Upper lobe of left lung (tissue), 6 donors: ENCODE results near the gene FAM227B. TPM values are rescaled to one million over a fixed set of nuclear protein-coding genes. Genes with fewer than 3 reads are reported as not detected.

Source experiments
- ATAC-seq, 2 donors: fragments of 200-7000 bp; cut with Tn5 transposase; one replicate each; pipeline ENCODE4 v1.9.1; 2022; ENCODE audit warnings: mild to moderate bottlenecking in 2 of 2, moderate library complexity in 2 of 2; ENCODE audit not compliant: low FRiP score in 2 of 2
- DNase-seq, 2 donors: peaks; one replicate each; pipeline ENCODE4 v3.0.0-alpha.2; 2019 to 2020
- H3K27ac ChIP-seq, 4 donors: fragments of 200-600 bp; sonication (generic); one replicate each; pipeline ENCODE4 v1.5.1; 2016 to 2019
- H3K27me3 ChIP-seq, 4 donors: fragments of 200-600 bp; sonication (generic); one replicate each; pipeline ENCODE4 v1.5.1; 2017 to 2019
- H3K36me3 ChIP-seq, 4 donors: fragments of 200-600 bp; sonication (generic); one replicate each; pipeline ENCODE4 v1.5.1; 2016 to 2019
- H3K4me1 ChIP-seq, 4 donors: fragments of 200-600 bp; sonication (generic); one replicate each; pipeline ENCODE4 v1.5.1; 2018 to 2019
- H3K4me3 ChIP-seq, 4 donors: fragments of 200-600 bp; sonication (generic); one replicate each; pipeline ENCODE4 v1.5.1; 2017 to 2019; ENCODE audit warnings: mild to moderate bottlenecking in 2 of 4, moderate library complexity in 1 of 4
- H3K9me3 ChIP-seq, 4 donors: fragments of 200-600 bp; sonication (generic); one replicate each; pipeline ENCODE4 v1.5.1; 2018 to 2019
- CTCF ChIP-seq, 6 experiments: fragments of 450-650 bp in 4 of 6; fragments of 200-600 bp in 2 of 6; sonication (generic) in 2 of 6; IDR thresholded peaks; one replicate each; pipeline ENCODE4 v1.5.1; 2016 to 2019; ENCODE audit warnings: antibody characterized with exemption in 6 of 6
- EP300 ChIP-seq, 4 donors: sonication (generic); formaldehyde crosslinking; IDR thresholded peaks; one replicate each; pipeline ENCODE4 v1.5.1; 2017; ENCODE audit warnings: antibody characterized with exemption in 4 of 4, control low read depth in 2 of 4
- POLR2A ChIP-seq, 4 donors: fragments of 450-650 bp; IDR thresholded peaks; one replicate each; pipeline ENCODE4 v1.5.1; 2016 to 2017; ENCODE audit warnings: antibody characterized with exemption in 4 of 4, mild to moderate bottlenecking in 2 of 4
- POLR2AphosphoS5 ChIP-seq, 2 donors: sonication (generic); formaldehyde crosslinking; IDR thresholded peaks; one replicate each; pipeline ENCODE4 v1.5.1; 2017; ENCODE audit warnings: antibody characterized with exemption in 2 of 2
- WGBS, 2 donors: methylation state at CpG; one replicate each; pipeline ENCODE4 v1.1.5; 2017 to 2018; 5-methylcytosine and 5-hydroxymethylcytosine counted together
- total RNA-seq, 6 donors: library from RNA; depleted of rRNA in 4 of 6; stranded (reverse); fragments of >200 nt in 4 of 6; gene quantifications; one replicate each; pipeline versions ENCODE4 v1.1.0 to v1.2.1, GENCODE V29; 2016 to 2021
- donor health status: DM: no; HTN: no; CAD: no; lungs with moderate emphysema.
- donor health status: DM: no; HTN: yes; CAD: no; lungs with severe emphysema.

Gene FAM227B
- total RNA-seq, 6 donors from 2014 or later: 2.6 to 25.1 (median 2.9) TPM; not detected in 1

GRCh38 chr15:49293941-49294340 lies 326.7 kb downstream of the FAM227B start:
- Histone ChIP-seq H3K27me3 (no peaks in the 10 kb centered on the region), H3K4me1 (no peaks in the 10 kb centered on the region), H3K36me3 (peaks cover 0 to 31% (median 10%) of the 10 kb centered on the region in 4 donors), H3K27ac (no peak overlapping the region), H3K9me3 (no peaks in the 10 kb centered on the region), H3K4me3 (no peak overlapping the region)
- no peak for TF ChIP-seq CTCF (IDR thresholded peaks at IDR 0.05)
- no peak for TF ChIP-seq POLR2AphosphoS5 (IDR thresholded peaks at IDR 0.05)
- no peak for TF ChIP-seq EP300 (IDR thresholded peaks at IDR 0.05)
- TF ChIP-seq POLR2A (IDR thresholded peaks at IDR 0.05): no peak
- ATAC-seq (no peak), DNase-seq (no peak)

GRCh38 chr15:49290191-49290590 lies 330.4 kb downstream of the FAM227B start:
- no peak overlapping the region for H3K4me3 ChIP-seq
- no peaks in the 10 kb centered on the region for H3K9me3 ChIP-seq
- peaks cover 0 to 31% (median 17%) of the 10 kb centered on the region in 4 donors for H3K36me3 ChIP-seq
- 60 to 92% methylated on average over 1 of the region's 1 CpG for WGBS, 2 donors
- DNase-seq (no peak), ATAC-seq (no peak)
- TF ChIP-seq POLR2AphosphoS5 (IDR thresholded peaks at IDR 0.05) (no peak), CTCF (IDR thresholded peaks at IDR 0.05) (no peak), POLR2A (IDR thresholded peaks at IDR 0.05) (no peak)
- no peaks in the 10 kb centered on the region for H3K4me1 ChIP-seq
- H3K27ac ChIP-seq: no peak overlapping the region
- no peaks in the 10 kb centered on the region for H3K27me3 ChIP-seq

- TF ChIP-seq EP300 (IDR thresholded peaks at IDR 0.05) (no peak), CTCF (IDR thresholded peaks at IDR 0.05) (no peak), POLR2AphosphoS5 (IDR thresholded peaks at IDR 0.05) (no peak), POLR2A (IDR thresholded peaks at IDR 0.05) (no peak)
- peaks cover 0 to 43% (median 26%) of the 10 kb centered on the region in 4 donors for H3K36me3 ChIP-seq
- H3K4me1 ChIP-seq: no peaks in the 10 kb centered on the region
- 96 to 97% methylated on average over 2 of the region's 2 CpGs for WGBS, 2 donors
- ATAC-seq (no peak), DNase-seq (no peak)
- no peak overlapping the region for H3K4me3 ChIP-seq
- H3K27ac ChIP-seq: no peak overlapping the region
- no peaks in the 10 kb centered on the region for H3K9me3 ChIP-seq
- no peaks in the 10 kb centered on the region for H3K27me3 ChIP-seq
Observed at GRCh38 chr15:49288391-49288790, 332.2 kb downstream of the FAM227B start.

GRCh38 chr15:49287481-49287880 lies 333.1 kb downstream of the FAM227B start:
- H3K27ac ChIP-seq: no peak overlapping the region
- H3K27me3 ChIP-seq: no peaks in the 10 kb centered on the region
- H3K9me3 ChIP-seq: no peaks in the 10 kb centered on the region
- no peak for ATAC-seq
- no peak for DNase-seq
- H3K4me1 ChIP-seq: no peaks in the 10 kb centered on the region
- H3K4me3 ChIP-seq: no peak overlapping the region
- TF ChIP-seq POLR2A (IDR thresholded peaks at IDR 0.05): no peak
- no peak for TF ChIP-seq EP300 (IDR thresholded peaks at IDR 0.05)
- TF ChIP-seq CTCF (IDR thresholded peaks at IDR 0.05): no peak
- TF ChIP-seq POLR2AphosphoS5 (IDR thresholded peaks at IDR 0.05): no peak
- peaks cover 0 to 43% (median 27%) of the 10 kb centered on the region in 4 donors for H3K36me3 ChIP-seq

GRCh38 chr15:49286649-49287404 lies 333.8 kb downstream of the FAM227B start:
- no peak for ATAC-seq
- Histone ChIP-seq H3K36me3 (peaks cover 0 to 41% (median 25%) of the 10 kb centered on the region in 4 donors), H3K9me3 (no peaks in the 10 kb centered on the region), H3K27me3 (no peaks in the 10 kb centered on the region), H3K4me3 (no peak overlapping the region), H3K27ac (no peak overlapping the region), H3K4me1 (no peaks in the 10 kb centered on the region)
- no peak for TF ChIP-seq EP300 (IDR thresholded peaks at IDR 0.05)
- no peak for TF ChIP-seq POLR2AphosphoS5 (IDR thresholded peaks at IDR 0.05)
- TF ChIP-seq CTCF (IDR thresholded peaks at IDR 0.05): no peak
- no peak for TF ChIP-seq POLR2A (IDR thresholded peaks at IDR 0.05)
- DNase-seq: no peak
- 83 to 92% methylated on average over 4 of the region's 4 CpGs for WGBS, 2 donors
